ENCODE measurements around the gene OR8H1. TPM values are rescaled to one million over a fixed set of nuclear protein-coding genes. Genes with fewer than 3 reads are reported as not detected.

OR8H1 gene
- total and polyA plus RNA-seq, 5 donors, result not detected

Other genes with a start within 250 kb of the OR8H1 start
- gene OR8I2, start 198.9 kb downstream of the OR8H1 start, total RNA-seq, result not detected
- not detected for gene OR8I2, start 198.9 kb downstream of the OR8H1 start, polyA plus RNA-seq
- gene OR8H2, start 188.6 kb downstream of the OR8H1 start, total RNA-seq, result not detected
- gene OR8H2, start 188.6 kb downstream of the OR8H1 start, polyA plus RNA-seq, result not detected
- gene OR8H3, start 169.9 kb downstream of the OR8H1 start, total RNA-seq, result not detected
- gene OR8H3, start 169.9 kb downstream of the OR8H1 start, polyA plus RNA-seq, result not detected
- not detected for gene OR8J3, start 152.1 kb downstream of the OR8H1 start, total RNA-seq
- not detected for gene OR8J3, start 152.1 kb downstream of the OR8H1 start, polyA plus RNA-seq
- gene OR8K5, start 131.9 kb downstream of the OR8H1 start, total RNA-seq, result not detected
- not detected for gene OR8K5, start 131.9 kb downstream of the OR8H1 start, polyA plus RNA-seq
- gene OR5J2, start 115.6 kb downstream of the OR8H1 start, total RNA-seq, result not detected
- gene OR5J2, start 115.6 kb downstream of the OR8H1 start, polyA plus RNA-seq, result not detected
- gene OR5T2, start 58.0 kb downstream of the OR8H1 start, total RNA-seq, result not detected
- not detected for gene OR5T2, start 58.0 kb downstream of the OR8H1 start, polyA plus RNA-seq
- gene OR5T3, start 40.0 kb downstream of the OR8H1 start, total RNA-seq, result not detected
- gene OR5T3, start 40.0 kb downstream of the OR8H1 start, polyA plus RNA-seq, result not detected
- gene OR5T1, start 18.1 kb downstream of the OR8H1 start, total RNA-seq, result not detected
- not detected for gene OR5T1, start 18.1 kb downstream of the OR8H1 start, polyA plus RNA-seq
- not detected for gene OR8K3, start 22.9 kb upstream of the OR8H1 start, total RNA-seq
- not detected for gene OR8K3, start 22.9 kb upstream of the OR8H1 start, polyA plus RNA-seq
- gene OR8K1, start 53.8 kb upstream of the OR8H1 start, total RNA-seq, result not detected
- gene OR8K1, start 53.8 kb upstream of the OR8H1 start, polyA plus RNA-seq, result not detected
- gene OR8J1, start 62.0 kb upstream of the OR8H1 start, total RNA-seq, result not detected
- gene OR8J1, start 62.0 kb upstream of the OR8H1 start, polyA plus RNA-seq, result not detected
- gene OR8U1, start 83.4 kb upstream of the OR8H1 start, total RNA-seq, result not detected
- not detected for gene OR8U1, start 83.4 kb upstream of the OR8H1 start, polyA plus RNA-seq
- gene OR5AL1, start 120.4 kb upstream of the OR8H1 start, total RNA-seq, result not detected
- gene OR5AL1, start 120.4 kb upstream of the OR8H1 start, polyA plus RNA-seq, result not detected
- gene OR5M3, start 181.1 kb upstream of the OR8H1 start, total RNA-seq, result not detected
- not detected for gene OR5M3, start 181.1 kb upstream of the OR8H1 start, polyA plus RNA-seq
- not detected for gene OR5M8, start 199.1 kb upstream of the OR8H1 start, total RNA-seq
- not detected for gene OR5M8, start 199.1 kb upstream of the OR8H1 start, polyA plus RNA-seq

Data from right cardiac atrium (tissue), 5 donors.